Cardiac muscle cell (in vitro differentiated cells and primary cell): ENCODE results near the gene PER1. TPM values are rescaled to one million over a fixed set of nuclear protein-coding genes. Genes with fewer than 3 reads are reported as not detected.
"Not testable (repeated sequence)": the region's sequence is repeated elsewhere in the genome, so short reads cannot be mapped to it uniquely, and the experiment has no call there.

Experiments
- DNase-seq, 2 donors: peaks; one replicate each; pipeline versions ENCODE4 v3.0.0 to v3.0.0-alpha.2; 2010 to 2017; ENCODE audit warnings: low read depth in 1 of 2, low spot score in 1 of 2
- H3K27ac ChIP-seq: fragments of 200-600 bp; sonication (generic); 2 replicates; pipeline ENCODE4 v1.5.1; 2016
- H3K27me3 ChIP-seq: fragments of 200-600 bp; sonication (generic); 2 replicates; pipeline ENCODE4 v1.6.0; 2016; ENCODE audit warnings: control low read depth
- H3K36me3 ChIP-seq: fragments of 200-600 bp; sonication (generic); 2 replicates; pipeline ENCODE4 v1.5.1; 2016; ENCODE audit warnings: control low read depth
- H3K4me1 ChIP-seq: fragments of 200-600 bp; sonication (generic); 2 replicates; pipeline ENCODE4 v1.8.1; 2017; ENCODE audit warnings: low read depth, mild to moderate bottlenecking, mixed run types
- H3K4me3 ChIP-seq: fragments of 200-600 bp; sonication (generic); 2 replicates; pipeline ENCODE4 v1.5.1; 2016; ENCODE audit warnings: mild to moderate bottlenecking
- H3K9me3 ChIP-seq: fragments of 200-600 bp; sonication (generic); 2 replicates; pipeline ENCODE4 v1.5.1; 2017; ENCODE audit warnings: low read depth, mild to moderate bottlenecking, control low read depth
- CTCF ChIP-seq: IDR thresholded peaks from 2 replicates; pipeline ENCODE4 v1.5.1; 2012; ENCODE audit warnings: low read depth, mild to moderate bottlenecking, low read length
- polyA plus RNA-seq: library from polyadenylated mRNA; unstranded; fragments of >200 nt; fragmentation: Nextera tagmentation; extraction: Ambion mirVana; gene quantifications from 2 replicates; pipeline ENCODE4 v1.2.1, GENCODE V29; 2016
- total RNA-seq: library from RNA; depleted of rRNA; stranded (reverse); fragments of >200 nt; gene quantifications from 2 replicates; pipeline ENCODE4 v1.2.3, GENCODE V29; 2016

Gene PER1
- total and polyA plus RNA-seq, 2 experiments from 2014 or later = 28.2 to 51.9 TPM

- Histone ChIP-seq H3K9me3 (no peaks in the 10 kb centered on the region), H3K4me3 (no peak overlapping the region), H3K27me3 (peaks cover 72% of the 10 kb centered on the region), H3K36me3 (no peaks in the 10 kb centered on the region), H3K27ac (no peak overlapping the region), H3K4me1 (peaks cover 6% of the 10 kb centered on the region)
- TF ChIP-seq CTCF = no peak
- DNase-seq = no peak
Observed at GRCh38 chr17:8110456-8110804, 41.8 kb downstream of the PER1 start.

GRCh38 chr17:8109661-8110455 lies 42.3 kb downstream of the PER1 start:
- DNase-seq = peak; percentile 48 to 77

GRCh38 chr17:8108972-8109660 lies 43.1 kb downstream of the PER1 start:
- peak in 1 of 2 donors; percentile 23 for DNase-seq
- no peak for TF ChIP-seq CTCF
- Histone ChIP-seq H3K4me1 (peaks cover 6% of the 10 kb centered on the region), H3K4me3 (no peak overlapping the region), H3K36me3 (no peaks in the 10 kb centered on the region), H3K9me3 (no peaks in the 10 kb centered on the region), H3K27ac (no peak overlapping the region), H3K27me3 (peaks cover 63% of the 10 kb centered on the region)

More at GRCh38 chr17:8109661-8110455, 42.3 kb downstream of the PER1 start:
- H3K9me3 ChIP-seq = no peaks in the 10 kb centered on the region
- peak; percentile 83 for TF ChIP-seq CTCF
- H3K4me3 ChIP-seq = peak overlapping the region; percentile 13
- H3K27me3 ChIP-seq = peaks cover 67% of the 10 kb centered on the region
- H3K4me1 ChIP-seq = peaks cover 6% of the 10 kb centered on the region
- no peaks in the 10 kb centered on the region for H3K36me3 ChIP-seq
- no peak overlapping the region for H3K27ac ChIP-seq

- H3K36me3 ChIP-seq, H3K4me3 ChIP-seq, H3K27ac ChIP-seq, DNase-seq, H3K9me3 ChIP-seq, H3K4me1 ChIP-seq: not testable (repeated sequence)
- peaks cover 53% of the 10 kb centered on the region for H3K27me3 ChIP-seq
Observed at GRCh38 chr17:8106980-8107379, 45.2 kb downstream of the PER1 start.

GRCh38 chr17:8105957-8106398 lies 46.2 kb downstream of the PER1 start:
- Histone ChIP-seq H3K36me3 (no peaks in the 10 kb centered on the region), H3K4me3 (no peak overlapping the region), H3K9me3 (no peaks in the 10 kb centered on the region), H3K27me3 (peaks cover 43% of the 10 kb centered on the region), H3K27ac (no peak overlapping the region), H3K4me1 (peaks cover 6% of the 10 kb centered on the region)
- peak in 1 of 2 donors; percentile 69 for DNase-seq
- no peak for TF ChIP-seq CTCF

- H3K4me1 ChIP-seq = peaks cover 5% of the 10 kb centered on the region
- H3K36me3 ChIP-seq = no peaks in the 10 kb centered on the region
- peaks cover 32% of the 10 kb centered on the region for H3K27me3 ChIP-seq
- TF ChIP-seq CTCF = no peak
- no peak for DNase-seq
- no peak overlapping the region for H3K27ac ChIP-seq
- no peak overlapping the region for H3K4me3 ChIP-seq
- no peaks in the 10 kb centered on the region for H3K9me3 ChIP-seq
Observed at GRCh38 chr17:8104911-8105310, 47.3 kb downstream of the PER1 start.
